Neural progenitor cell (in vitro differentiated cells): ENCODE measurements around the gene LMBRD1. TPM values are rescaled to one million over a fixed set of nuclear protein-coding genes. Genes with fewer than 3 reads are reported as not detected.
"Not testable (repeated sequence)": the region's sequence is repeated elsewhere in the genome, so short reads cannot be mapped to it uniquely, and the experiment has no call there.

Experiments used
- DNase-seq: peaks from one replicate; pipeline ENCODE4 v3.0.0-alpha.2; 2016; ENCODE audit warnings: low spot score
- H2AFZ ChIP-seq: fragments of 200-600 bp; sonication (generic); replicated peaks from 2 replicates; pipeline ENCODE4 v1.6.1; 2016; ENCODE audit warnings: antibody characterized with exemption
- H3F3A ChIP-seq: fragments of 200-600 bp; sonication (generic); 2 replicates; pipeline ENCODE4 v1.6.1; 2016; ENCODE audit warnings: antibody characterized with exemption, low read depth
- H3K27ac ChIP-seq: fragments of 200-600 bp; sonication (generic); 2 replicates; pipeline ENCODE4 v1.5.1; 2016; ENCODE audit warnings: mild to moderate bottlenecking
- H3K27me3 ChIP-seq: fragments of 200-600 bp; sonication (generic); 2 replicates; pipeline ENCODE4 v1.6.1; 2016; ENCODE audit warnings: mild to moderate bottlenecking, moderate library complexity
- H3K36me3 ChIP-seq: fragments of 200-600 bp; sonication (generic); 2 replicates; pipeline ENCODE4 v1.5.1; 2016
- H3K4me1 ChIP-seq: fragments of 200-600 bp; sonication (generic); 2 replicates; pipeline ENCODE4 v1.6.1; 2016; ENCODE audit warnings: mixed run types
- H3K4me2 ChIP-seq: fragments of 200-600 bp; sonication (generic); 2 replicates; pipeline ENCODE4 v1.6.1; 2016
- H3K4me3 ChIP-seq: fragments of 200-600 bp; sonication (generic); 2 replicates; pipeline ENCODE4 v1.5.1; 2016
- H3K79me2 ChIP-seq: fragments of 200-600 bp; sonication (generic); 2 replicates; pipeline ENCODE4 v1.6.1; 2016; ENCODE audit warnings: low read depth
- H3K9ac ChIP-seq: fragments of 200-600 bp; sonication (generic); 2 replicates; pipeline ENCODE4 v1.6.1; 2016
- H3K9me3 ChIP-seq: fragments of 200-600 bp; sonication (generic); 2 replicates; pipeline ENCODE4 v1.5.1; 2016; ENCODE audit warnings: low read depth
- H4K20me1 ChIP-seq: fragments of 200-600 bp; sonication (generic); 2 replicates; pipeline ENCODE4 v1.6.1; 2016; ENCODE audit warnings: low read depth
- H3K27ac Mint-ChIP-seq: 3 replicates; pipeline ENCODE4 v1.8.0; 2021; ENCODE audit warnings: mixed read lengths
- H3K27me3 Mint-ChIP-seq: 2 replicates; pipeline ENCODE4 v1.8.0; 2022; ENCODE audit warnings: low read depth, mild to moderate bottlenecking, inconsistent platforms, moderate library complexity, mixed read lengths; ENCODE audit not compliant: insufficient read depth
- H3K36me3 Mint-ChIP-seq: 3 replicates; pipeline ENCODE4 v1.8.0; 2021; ENCODE audit warnings: mixed read lengths
- H3K4me1 Mint-ChIP-seq: 3 replicates; pipeline ENCODE4 v1.8.0; 2021; ENCODE audit warnings: mixed read lengths
- H3K4me3 Mint-ChIP-seq: 3 replicates; pipeline ENCODE4 v1.8.0; 2021; ENCODE audit warnings: mild to moderate bottlenecking, moderate library complexity, mixed read lengths
- H3K9me3 Mint-ChIP-seq: 3 replicates; pipeline ENCODE4 v1.8.0; 2020; ENCODE audit warnings: mixed read lengths
- CTCF ChIP-seq: fragments of 200-600 bp; sonication (generic); IDR thresholded peaks from 2 replicates; pipeline ENCODE4 v1.5.1; 2017; ENCODE audit warnings: antibody characterized with exemption, mild to moderate bottlenecking
- EZH2 ChIP-seq: fragments of 200-600 bp; sonication (generic); IDR thresholded peaks from 2 replicates; pipeline ENCODE4 v1.6.1; 2017; ENCODE audit warnings: antibody characterized with exemption, mild to moderate bottlenecking, moderate library complexity
- EZH2phosphoT487 ChIP-seq: fragments of 200-600 bp; sonication (generic); IDR thresholded peaks from 2 replicates; pipeline ENCODE4 v1.6.1; 2017; ENCODE audit warnings: antibody characterized with exemption
- total RNA-seq: library from RNA; depleted of rRNA; stranded (reverse); fragments of >200 nt; gene quantifications from 2 replicates; pipeline ENCODE4 v1.2.3, GENCODE V29; 2015; ENCODE audit warnings: low replicate concordance

The LMBRD1 gene
- total RNA-seq, 1 donor from 2014 or later: 41.1 TPM

DNA sequence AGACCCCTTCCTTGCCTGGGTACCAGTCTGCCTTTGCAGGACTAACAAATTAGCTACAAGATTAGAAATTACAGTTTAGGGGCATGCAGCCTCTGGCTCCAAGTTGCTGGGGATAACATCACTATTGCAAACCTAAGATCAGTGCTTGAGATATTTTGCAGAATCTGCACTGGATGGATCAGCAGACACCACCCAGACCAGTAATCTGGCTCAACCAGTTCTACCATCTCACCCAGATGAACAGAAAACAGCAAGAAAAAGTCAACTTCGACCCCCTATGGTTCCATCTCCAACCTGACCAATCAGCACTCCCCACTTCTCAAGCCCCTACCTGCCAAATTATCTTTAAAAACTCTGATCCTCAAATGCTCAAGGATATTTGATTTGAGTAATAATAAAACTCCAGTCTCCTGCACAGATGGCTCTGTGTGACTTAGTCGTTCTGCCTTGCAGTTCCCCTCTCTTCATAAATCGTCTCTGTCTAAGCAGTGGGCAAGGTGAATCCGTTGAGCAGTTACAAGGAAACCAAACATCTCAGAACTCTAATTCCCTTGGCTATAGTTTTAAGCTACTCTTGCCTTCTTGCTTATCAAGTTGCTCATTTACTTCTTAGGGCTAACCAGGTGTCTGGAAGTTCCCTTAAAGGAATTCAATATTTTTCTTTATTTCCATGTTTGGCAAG lies 16.1 kb upstream of the LMBRD1 start:
- Histone ChIP-seq H2AFZ (peak overlapping the region; percentile 15), H3K9ac (no peak overlapping the region), H3K27ac (no peak overlapping the region), H3K4me1 (peaks cover 23% of the 10 kb centered on the region), H3F3A (peaks cover 8% of the 10 kb centered on the region), H3K27me3 (no peaks in the 10 kb centered on the region), H3K4me3 (no peak overlapping the region), H4K20me1 (no peaks in the 10 kb centered on the region), H3K9me3 (no peaks in the 10 kb centered on the region), H3K79me2 (no peaks in the 10 kb centered on the region), H3K4me2 (peak overlapping the region; percentile 29), H3K36me3 (no peaks in the 10 kb centered on the region)
- Mint-ChIP-seq H3K4me3 (no peak overlapping the region), H3K9me3 (peaks cover 4% of the 10 kb centered on the region), H3K4me1 (peaks cover 5% of the 10 kb centered on the region), H3K27me3 (no peaks in the 10 kb centered on the region), H3K36me3 (no peaks in the 10 kb centered on the region), H3K27ac (no peak overlapping the region)
- DNase-seq: no peak
- TF ChIP-seq EZH2: no peak

- Histone ChIP-seq H3F3A (no peaks in the 10 kb centered on the region), H3K4me3 (no peak overlapping the region), H3K9me3 (no peaks in the 10 kb centered on the region), H3K27ac (no peak overlapping the region), H3K27me3 (no peaks in the 10 kb centered on the region), H3K4me2 (no peak overlapping the region), H4K20me1 (no peaks in the 10 kb centered on the region), H3K79me2 (no peaks in the 10 kb centered on the region), H3K36me3 (no peaks in the 10 kb centered on the region), H3K9ac (no peak overlapping the region), H3K4me1 (no peaks in the 10 kb centered on the region), H2AFZ (no peak overlapping the region)
- no peak overlapping the region for H3K27ac Mint-ChIP-seq
- no peak for TF ChIP-seq CTCF
- no peaks in the 10 kb centered on the region for H3K4me1 Mint-ChIP-seq
- peaks cover 2% of the 10 kb centered on the region for H3K27me3 Mint-ChIP-seq
- H3K9me3 Mint-ChIP-seq: peaks cover 3% of the 10 kb centered on the region
- no peaks in the 10 kb centered on the region for H3K36me3 Mint-ChIP-seq
- H3K4me3 Mint-ChIP-seq: no peak overlapping the region
- peak; percentile 30 for DNase-seq
Observed at GRCh38 chr6:69802995-69803394, 6.2 kb upstream of the LMBRD1 start.

GRCh38 chr6:69801711-69802110 lies 4.9 kb upstream of the LMBRD1 start:
- no peaks in the 10 kb centered on the region for H3K36me3 ChIP-seq
- H4K20me1 ChIP-seq: no peaks in the 10 kb centered on the region
- no peaks in the 10 kb centered on the region for H3K27me3 ChIP-seq
- peaks cover under 1% of the 10 kb centered on the region for H3K9me3 Mint-ChIP-seq
- no peak overlapping the region for H3K9ac ChIP-seq
- H3F3A ChIP-seq: peaks cover under 1% of the 10 kb centered on the region
- no peak overlapping the region for H3K4me3 Mint-ChIP-seq
- no peak for TF ChIP-seq EZH2phosphoT487
- TF ChIP-seq EZH2: no peak
- no peak for TF ChIP-seq CTCF
- H3K4me1 Mint-ChIP-seq: no peaks in the 10 kb centered on the region
- no peak overlapping the region for H3K27ac ChIP-seq
- no peak overlapping the region for H3K4me3 ChIP-seq
- no peaks in the 10 kb centered on the region for H3K79me2 ChIP-seq
- no peak for DNase-seq
- H3K4me1 ChIP-seq: no peaks in the 10 kb centered on the region
- no peaks in the 10 kb centered on the region for H3K9me3 ChIP-seq
- peaks cover 2% of the 10 kb centered on the region for H3K27me3 Mint-ChIP-seq
- no peak overlapping the region for H3K4me2 ChIP-seq
- H3K36me3 Mint-ChIP-seq: no peaks in the 10 kb centered on the region
- no peak overlapping the region for H2AFZ ChIP-seq
- no peak overlapping the region for H3K27ac Mint-ChIP-seq

- Histone ChIP-seq H3K27me3 (no peaks in the 10 kb centered on the region), H2AFZ (no peak overlapping the region), H3K9ac (no peak overlapping the region), H3K9me3 (no peaks in the 10 kb centered on the region), H3K4me3 (no peak overlapping the region), H4K20me1 (no peaks in the 10 kb centered on the region), H3K4me1 (no peaks in the 10 kb centered on the region), H3K79me2 (no peaks in the 10 kb centered on the region), H3K27ac (no peak overlapping the region), H3K4me2 (no peak overlapping the region), H3K36me3 (no peaks in the 10 kb centered on the region), H3F3A (peaks cover 5% of the 10 kb centered on the region)
- no peak for DNase-seq
- Mint-ChIP-seq H3K36me3 (no peaks in the 10 kb centered on the region), H3K27ac (no peak overlapping the region), H3K4me1 (no peaks in the 10 kb centered on the region), H3K4me3 (no peak overlapping the region), H3K27me3 (peaks cover 2% of the 10 kb centered on the region), H3K9me3 (no peaks in the 10 kb centered on the region)
- TF ChIP-seq EZH2: no peak
- TF ChIP-seq CTCF: no peak
- no peak for TF ChIP-seq EZH2phosphoT487
Observed at GRCh38 chr6:69801225-69801624, 4.4 kb upstream of the LMBRD1 start.

DNA sequence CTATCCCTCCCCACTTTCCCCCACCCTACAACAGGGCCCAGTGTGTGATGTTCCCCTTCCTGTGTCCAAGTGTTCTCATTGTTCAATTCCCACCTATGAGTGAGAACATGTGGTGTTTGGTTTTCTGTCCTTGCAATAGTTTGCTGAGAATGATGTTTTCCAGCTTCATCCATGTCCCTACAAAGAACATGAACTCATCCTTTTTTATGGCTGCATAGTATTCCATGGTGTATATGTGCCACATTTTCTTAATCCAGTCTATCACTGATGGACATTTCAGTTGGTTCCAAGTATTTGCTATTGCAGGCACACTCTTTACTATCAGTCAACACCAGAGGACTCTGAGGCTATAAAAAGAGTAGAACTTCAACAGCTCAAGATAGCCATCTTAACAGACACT lies 2.0 kb upstream of the LMBRD1 start:
- H3K9me3 Mint-ChIP-seq, H3K9ac ChIP-seq, H3K4me3 Mint-ChIP-seq, H3K27ac Mint-ChIP-seq, H3K4me3 ChIP-seq, H3K36me3 Mint-ChIP-seq, H3F3A ChIP-seq, H3K9me3 ChIP-seq, DNase-seq, H4K20me1 ChIP-seq, H3K4me2 ChIP-seq, H2AFZ ChIP-seq, H3K36me3 ChIP-seq, H3K27ac ChIP-seq, H3K27me3 Mint-ChIP-seq, H3K27me3 ChIP-seq: not testable (repeated sequence)
- Histone ChIP-seq H3K4me1 (peaks cover 10% of the 10 kb centered on the region), H3K79me2 (peaks cover 23% of the 10 kb centered on the region)
- H3K4me1 Mint-ChIP-seq: peaks cover 11% of the 10 kb centered on the region
